IPS-NIHi11 (cell line): Measurements from ENCODE around the gene OR10G7.

ENCODE experiments used
- DNase-seq: peaks from one replicate; pipeline ENCODE4 v3.0.0; 2012; ENCODE audit warnings: mixed read lengths, low spot score

Gene OR10G7

GRCh38 chr11:124041254-124041653 lies at the start of gene OR10G7:
TSS of gene OR10G7 (minus strand) at chr11:124041325. CDS start at chr11:124039001, 2,324 bp downstream.
- no peak for DNase-seq

GRCh38 chr11:124085997-124086846 lies 45.1 kb upstream of the OR10G7 start:
- peak; percentile 37 for DNase-seq

GRCh38 chr11:124085583-124085982 lies 44.5 kb upstream of the OR10G7 start:
- no peak for DNase-seq

DNA sequence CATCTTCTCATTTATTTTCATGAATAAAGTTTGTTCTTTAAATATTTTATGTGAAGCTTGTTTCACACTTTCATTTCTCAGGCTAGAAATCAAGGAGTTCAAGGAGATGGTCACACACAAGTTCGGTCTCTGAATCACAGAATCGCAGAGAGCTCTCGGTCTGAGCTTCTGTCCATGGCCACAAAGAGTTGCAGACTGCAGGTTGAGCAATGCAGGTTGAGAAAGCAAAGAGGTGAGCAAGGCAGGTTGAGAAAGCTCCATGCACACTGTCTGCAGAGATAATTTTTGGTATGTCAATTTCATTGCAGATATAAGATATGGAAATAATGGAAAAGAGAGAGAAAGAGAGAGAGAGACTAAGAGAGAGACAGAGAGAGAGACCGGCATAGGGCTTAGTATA lies 41.2 kb upstream of the OR10G7 start:
- DNase-seq, result no peak

GRCh38 chr11:124081483-124081882 lies 40.4 kb upstream of the OR10G7 start:
- no peak for DNase-seq

- no peak for DNase-seq
Observed at GRCh38 chr11:124080327-124081001, 39.3 kb upstream of the OR10G7 start.

- no peak for DNase-seq
Observed at GRCh38 chr11:124079631-124080326, 38.7 kb upstream of the OR10G7 start.

- no peak for DNase-seq
Observed at GRCh38 chr11:124078591-124078990, 37.5 kb upstream of the OR10G7 start.

DNA sequence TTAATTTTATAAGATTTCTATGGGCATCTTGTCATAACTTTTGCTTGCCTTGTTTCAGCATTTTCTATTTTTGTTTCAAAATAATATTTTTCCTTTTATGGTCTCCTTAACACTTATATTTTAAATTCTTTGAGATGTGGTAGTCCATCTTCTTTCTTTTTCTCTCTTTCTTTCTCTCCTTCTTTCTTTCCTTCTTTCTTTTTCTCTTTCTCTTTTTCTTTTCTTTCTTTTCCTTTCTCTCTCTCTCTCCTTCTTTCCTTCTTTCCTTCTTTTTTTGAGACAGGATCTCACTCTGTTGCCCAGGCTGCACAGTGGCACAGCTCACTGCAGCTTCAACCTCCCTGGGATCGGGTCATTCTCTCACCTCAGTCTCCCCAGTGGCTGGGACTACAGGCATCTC lies 36.1 kb upstream of the OR10G7 start:
- DNase-seq, result no peak

GRCh38 chr11:124075841-124076651 lies 34.9 kb upstream of the OR10G7 start:
- DNase-seq, result peak; percentile 26

GRCh38 chr11:124075492-124075840 lies 34.3 kb upstream of the OR10G7 start:
- no peak for DNase-seq

DNA sequence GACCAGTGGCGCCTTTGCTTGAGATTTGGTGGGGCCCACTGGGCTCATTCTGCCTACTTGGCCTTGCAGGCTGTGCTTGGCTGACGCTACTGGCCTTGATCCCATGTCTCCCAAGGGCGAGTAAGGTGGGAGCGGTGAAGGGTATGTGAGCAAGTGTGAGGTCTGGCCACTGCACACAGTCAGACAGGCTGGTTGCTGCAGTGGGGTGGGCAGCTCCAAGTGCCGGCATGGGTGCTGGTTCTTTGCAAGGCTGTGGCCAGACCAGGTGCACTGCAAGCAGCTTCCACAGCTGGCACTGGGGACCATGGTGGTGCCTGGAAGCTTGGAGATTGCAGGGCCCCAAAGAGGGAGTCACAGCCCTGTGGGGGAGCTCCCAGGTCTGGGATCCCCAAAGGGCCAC lies 33.4 kb upstream of the OR10G7 start:
- no peak for DNase-seq

- DNase-seq, result no peak
Observed at GRCh38 chr11:124072147-124072546, 31.0 kb upstream of the OR10G7 start.

DNA sequence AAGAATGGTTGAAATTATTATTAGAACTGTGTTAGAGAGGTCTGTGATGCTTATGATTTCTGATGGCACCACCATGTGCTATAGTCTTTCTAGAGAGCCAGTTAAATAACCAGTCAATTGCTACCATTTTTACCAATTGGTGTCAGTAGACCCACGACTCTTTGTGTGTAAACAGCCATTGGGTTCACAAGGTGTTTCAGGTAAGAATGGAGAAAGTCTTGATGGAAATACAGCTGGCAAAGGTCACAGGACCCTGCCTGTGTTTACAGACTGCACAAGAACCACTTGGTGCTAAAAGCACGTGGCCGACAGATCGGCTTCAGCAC lies 30.5 kb upstream of the OR10G7 start:
- no peak for DNase-seq

DNA sequence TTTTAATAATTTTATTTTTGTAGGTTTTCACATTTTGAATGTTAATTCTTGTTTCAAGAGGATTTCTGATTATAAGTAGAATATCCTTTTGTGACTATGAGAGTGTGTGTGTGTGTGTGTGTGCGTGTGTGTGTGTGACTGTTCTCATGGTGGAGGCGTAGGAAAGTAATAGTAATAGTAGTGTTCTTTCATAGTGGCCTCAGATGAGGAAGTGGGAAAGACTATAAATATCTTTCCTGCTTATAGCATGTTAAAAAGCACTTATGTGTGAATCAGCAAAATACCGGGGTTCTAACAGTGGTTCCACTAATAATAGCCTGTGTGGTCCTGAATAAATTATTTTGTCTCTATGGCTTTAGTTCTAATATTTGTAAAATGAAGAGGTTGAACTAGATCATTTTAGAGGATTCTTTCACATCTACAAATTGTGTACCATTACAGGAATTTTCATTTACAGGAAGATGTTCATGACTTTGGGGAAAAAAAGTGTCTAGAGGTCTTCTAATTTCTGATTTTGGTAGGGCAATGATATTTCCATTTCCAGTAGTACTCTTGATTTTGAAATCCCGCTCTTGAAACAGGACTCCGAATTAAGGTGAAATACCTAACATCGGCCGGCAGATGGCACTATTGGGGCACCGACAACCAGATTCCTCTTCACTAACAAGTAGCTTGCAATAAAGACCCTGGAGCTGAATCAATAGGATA lies 29.9 kb upstream of the OR10G7 start:
- DNase-seq, result peak; percentile 56

GRCh38 chr11:124069429-124070401 lies 28.6 kb upstream of the OR10G7 start:
- peak; percentile 28 for DNase-seq

GRCh38 chr11:124068601-124069110 lies 27.5 kb upstream of the OR10G7 start:
- no peak for DNase-seq

DNA sequence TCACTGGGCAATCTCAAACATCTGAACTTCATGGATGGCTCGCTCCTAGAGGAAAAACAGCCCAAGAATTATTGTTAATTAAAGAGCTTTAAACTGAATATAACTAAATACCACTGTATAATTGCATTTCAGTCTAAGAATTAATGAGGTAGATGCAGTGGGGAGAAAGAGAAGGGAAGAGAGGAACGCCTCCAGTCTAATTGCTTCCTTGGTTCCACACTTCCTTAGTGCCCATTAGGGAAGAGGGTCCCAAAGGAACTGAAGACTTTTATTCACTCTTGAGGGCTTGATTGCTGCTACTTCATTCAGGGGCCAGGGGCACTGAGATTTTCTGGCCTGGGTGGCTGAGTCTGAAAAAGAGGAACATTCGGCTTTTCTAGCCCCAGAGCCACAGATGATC lies 11.8 kb upstream of the OR10G7 start:
- no peak for DNase-seq

GRCh38 chr11:124050748-124051147 lies 9.6 kb upstream of the OR10G7 start:
- DNase-seq, result no peak

- no peak for DNase-seq
Observed at GRCh38 chr11:124043420-124043819, 2.3 kb upstream of the OR10G7 start.
